ENCODE data around the gene KDM3A. TPM values are rescaled to one million over a fixed set of nuclear protein-coding genes. Genes with fewer than 3 reads are reported as not detected.

Gene KDM3A
- total RNA-seq, 1 donor from 2014 or later: 22.1 TPM

GRCh38 chr2:86430368-86430767 is 10.8 kb upstream of the KDM3A start:
- no peak for DNase-seq (ENCODE audit: low spot score)

DNA sequence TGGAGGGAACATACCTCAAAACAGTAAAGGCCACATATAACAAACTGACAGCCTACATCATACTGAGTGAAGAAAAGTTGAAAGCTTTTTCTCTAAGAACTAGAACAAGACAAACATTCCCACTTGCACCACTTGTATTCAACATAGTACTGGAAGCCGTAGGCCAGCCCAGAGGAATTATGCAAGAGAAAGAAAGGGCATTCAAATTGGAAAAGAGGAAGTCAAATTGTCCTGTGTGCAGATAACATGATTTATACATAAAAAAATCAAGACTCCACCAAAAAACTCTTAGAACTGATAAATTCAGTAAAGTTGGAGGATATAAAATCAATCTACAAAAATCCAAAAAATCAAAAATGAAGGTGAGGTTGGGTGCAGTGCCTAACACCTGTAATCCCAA is 8.0 kb upstream of the KDM3A start:
- DNase-seq (ENCODE audit: low spot score): no peak

DNA sequence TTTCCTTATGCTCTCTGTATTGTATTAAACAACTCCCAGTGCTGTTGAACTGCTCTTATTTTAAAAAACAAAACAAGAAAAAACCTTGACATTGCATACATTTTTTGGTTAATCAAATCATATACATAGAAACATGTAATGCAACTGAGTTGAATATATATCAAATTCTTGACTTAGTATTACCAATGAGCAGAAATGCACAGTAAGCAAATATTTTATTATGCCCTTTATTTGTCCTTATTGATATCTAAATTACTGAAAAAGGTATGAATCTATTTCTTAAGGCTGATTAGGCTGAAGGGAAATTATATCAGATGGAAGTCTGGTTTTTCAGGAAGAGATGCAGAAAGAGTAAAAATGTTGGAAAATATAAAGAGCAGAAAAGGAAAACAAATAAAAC is 6.9 kb upstream of the KDM3A start:
- DNase-seq (ENCODE audit: low spot score): no peak

DNA sequence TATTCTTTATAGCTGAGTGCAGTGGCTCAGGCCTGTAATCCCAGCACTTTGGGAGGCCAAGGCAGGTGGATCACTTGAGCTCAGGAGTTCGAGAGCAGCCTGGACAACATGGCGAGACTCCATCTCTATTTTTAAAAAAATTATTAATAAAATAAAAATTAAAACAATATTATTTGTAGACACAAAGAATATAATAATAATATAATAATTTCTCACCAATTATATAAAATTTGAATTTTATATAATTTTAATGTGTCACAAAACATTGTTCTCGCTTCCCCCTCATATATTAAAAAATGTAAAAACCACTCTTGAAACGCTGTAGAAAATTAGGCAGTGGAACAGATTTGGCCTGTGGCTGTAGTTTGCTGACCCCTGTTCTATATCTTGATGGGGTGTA is 5.6 kb upstream of the KDM3A start:
- DNase-seq (ENCODE audit: low spot score): no peak

DNA sequence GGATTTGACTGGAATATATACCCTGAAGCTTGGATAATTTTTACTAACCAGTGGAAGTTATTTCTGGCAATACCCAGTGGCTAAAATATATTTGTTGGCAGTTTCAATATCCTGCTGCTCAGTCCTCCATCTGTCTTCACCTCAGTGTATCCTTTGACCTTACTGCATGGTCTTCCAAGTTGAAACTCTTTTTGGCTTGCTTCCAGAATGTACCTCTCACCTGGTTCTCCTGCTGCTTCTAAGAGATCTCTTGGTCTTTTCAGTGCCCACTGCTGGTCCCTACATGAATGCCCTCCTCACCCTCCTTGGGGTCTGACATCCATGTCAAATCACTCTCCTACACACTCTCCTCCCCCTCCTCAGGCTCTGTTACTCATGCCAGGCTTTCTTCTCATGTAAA is 4.8 kb upstream of the KDM3A start:
- no peak for DNase-seq (ENCODE audit: low spot score)

- DNase-seq (ENCODE audit: low spot score): no peak
Observed at GRCh38 chr2:86439879-86440630, 1.1 kb upstream of the KDM3A start.

DNA sequence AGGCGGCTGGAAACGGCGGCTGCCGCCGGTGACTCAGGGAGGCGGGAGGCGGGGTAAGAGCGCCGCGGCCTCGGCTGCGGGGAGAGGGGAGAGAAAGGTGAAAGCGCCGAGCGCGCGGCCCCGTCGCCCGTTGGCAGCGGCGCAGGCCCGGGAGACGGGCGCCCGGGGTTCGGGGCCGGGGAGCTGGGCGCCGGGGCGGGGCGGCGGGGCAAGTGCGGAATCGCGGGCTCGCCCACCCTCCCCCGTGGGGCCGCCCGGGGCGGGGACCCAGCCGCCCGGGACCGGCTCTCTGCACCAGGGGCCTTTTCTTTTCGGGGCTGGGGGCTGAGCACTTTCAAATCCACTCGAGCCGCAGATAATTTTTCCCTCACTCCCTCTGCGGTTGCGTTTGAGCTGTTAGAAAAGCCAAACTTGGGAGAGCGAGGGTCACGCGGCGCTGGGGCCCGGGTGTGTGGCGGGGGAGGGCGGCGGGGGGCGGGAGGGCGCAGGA is 266 bp downstream of the KDM3A start:
- DNase-seq (ENCODE audit: low spot score): no peak

DNA sequence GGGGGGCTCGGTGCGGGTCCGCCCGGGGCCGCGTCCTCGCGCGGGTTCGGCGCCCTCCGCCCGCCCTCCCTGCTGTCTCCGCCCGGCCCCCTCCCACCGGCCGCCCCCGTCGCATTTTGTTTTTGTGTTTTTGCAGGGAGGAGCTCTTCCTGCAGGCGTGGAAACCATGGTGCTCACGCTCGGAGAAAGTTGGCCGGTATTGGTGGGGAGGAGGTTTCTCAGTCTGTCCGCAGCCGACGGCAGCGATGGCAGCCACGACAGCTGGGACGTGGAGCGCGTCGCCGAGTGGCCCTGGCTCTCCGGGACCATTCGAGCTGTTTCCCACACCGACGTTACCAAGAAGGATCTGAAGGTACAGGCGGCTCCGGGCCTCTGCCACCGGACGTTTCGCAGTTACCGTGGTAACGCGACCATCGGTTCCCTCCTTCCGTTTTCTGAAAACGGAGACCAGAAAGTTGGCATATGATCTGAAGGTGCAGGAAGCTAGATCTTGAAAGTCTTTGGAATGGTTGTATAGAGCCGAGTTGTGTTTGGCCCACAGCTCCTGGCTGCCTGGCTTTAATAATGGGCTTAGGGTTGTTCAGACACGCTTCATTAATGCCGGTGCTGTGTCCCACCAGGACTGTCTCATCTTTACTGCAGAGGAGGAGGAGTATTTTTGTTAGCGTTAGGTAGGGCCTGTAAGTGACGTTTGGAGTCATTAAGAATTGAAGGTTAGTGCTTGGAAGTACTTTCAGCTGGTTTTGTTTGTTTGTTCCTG is 891 bp downstream of the KDM3A start:
- DNase-seq (ENCODE audit: low spot score): no peak

- peak; percentile 91 for DNase-seq (ENCODE audit: low spot score)
Observed at GRCh38 chr2:86442642-86443005, 1.5 kb downstream of the KDM3A start.

- no peak for DNase-seq (ENCODE audit: low spot score)
Observed at GRCh38 chr2:86443631-86444350, 2.6 kb downstream of the KDM3A start.

GRCh38 chr2:86445436-86445835 is 4.3 kb downstream of the KDM3A start:
- DNase-seq (ENCODE audit: low spot score): no peak

- DNase-seq (ENCODE audit: low spot score): no peak
Observed at GRCh38 chr2:86446060-86446459, 4.9 kb downstream of the KDM3A start.

DNA sequence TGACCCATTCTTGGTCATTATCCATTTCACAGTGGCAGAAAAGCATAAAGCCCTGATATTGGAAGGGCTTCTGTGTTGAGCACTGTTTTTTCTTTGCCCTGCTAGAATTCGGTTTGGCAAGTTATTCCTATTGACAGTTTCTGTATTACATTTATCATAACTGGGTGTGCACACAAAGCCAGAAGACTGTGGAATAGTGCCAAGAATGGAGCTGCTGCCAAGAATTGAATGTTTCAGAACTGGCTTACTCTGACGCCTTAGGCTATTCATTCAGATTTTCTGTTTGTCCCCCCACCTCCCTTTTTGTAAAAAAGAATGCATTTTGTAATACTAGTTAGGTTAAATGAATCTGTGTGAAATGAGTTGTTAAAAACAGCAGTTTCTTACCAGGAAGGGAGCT is 12.7 kb downstream of the KDM3A start:
- no peak for DNase-seq (ENCODE audit: low spot score)

- DNase-seq (ENCODE audit: low spot score): no peak
Observed at GRCh38 chr2:86454238-86454637, 13.1 kb downstream of the KDM3A start.

DNA sequence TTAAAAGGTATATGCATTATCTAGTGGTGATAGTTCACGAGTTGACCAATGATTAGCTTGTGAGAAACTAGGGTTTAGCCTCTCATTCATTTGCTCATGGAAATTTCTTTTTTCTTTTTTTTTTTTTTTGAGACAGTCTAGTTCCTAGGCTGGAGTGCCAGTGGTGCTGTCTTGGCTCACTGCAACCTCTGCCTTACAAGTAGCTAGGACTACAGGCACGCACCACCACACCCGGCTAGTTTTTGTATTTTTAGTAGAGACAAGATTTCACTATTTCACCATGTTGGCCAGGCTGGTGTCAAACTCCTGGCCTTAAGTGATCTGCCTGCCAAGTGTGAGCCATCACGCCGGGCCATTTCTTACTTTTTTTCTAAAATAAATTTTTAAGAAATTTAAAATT is 14.0 kb downstream of the KDM3A start:
- no peak for DNase-seq (ENCODE audit: low spot score)

DNA sequence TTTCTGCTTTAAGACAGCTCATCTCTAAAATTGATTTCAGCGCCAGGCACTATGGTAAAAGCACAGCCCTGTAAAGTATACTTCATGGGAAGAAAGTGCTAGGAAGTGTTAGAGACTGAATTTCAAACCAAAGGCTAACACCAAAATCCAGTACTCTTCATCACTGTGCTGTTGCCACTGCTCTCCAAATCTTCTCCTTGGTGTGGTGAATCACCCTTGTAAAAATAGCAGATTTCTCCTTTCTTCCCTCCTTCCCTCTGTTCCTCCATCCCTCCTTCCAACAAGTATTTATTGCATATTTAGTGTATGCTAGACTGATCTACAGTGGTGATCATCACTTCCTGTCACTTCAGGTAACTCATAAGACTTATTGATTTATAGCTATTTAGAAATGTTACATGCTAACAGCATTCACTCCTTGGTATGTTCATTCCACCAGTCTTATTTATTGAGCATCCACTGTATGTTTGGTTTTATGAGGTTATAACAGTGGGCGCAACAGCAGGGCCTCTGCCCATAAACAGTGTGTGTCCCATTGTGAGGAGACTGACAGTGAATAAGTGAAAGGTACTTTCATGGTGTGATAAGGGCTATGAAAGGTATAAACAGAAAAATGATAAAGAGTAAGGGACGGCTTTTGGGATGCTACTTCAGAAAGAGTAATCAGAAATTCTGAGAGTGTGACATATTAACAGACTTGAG is 20.0 kb downstream of the KDM3A start:
- DNase-seq (ENCODE audit: low spot score): no peak

GRCh38 chr2:86464652-86465051 is 23.5 kb downstream of the KDM3A start:
- DNase-seq (ENCODE audit: low spot score): no peak

DNA sequence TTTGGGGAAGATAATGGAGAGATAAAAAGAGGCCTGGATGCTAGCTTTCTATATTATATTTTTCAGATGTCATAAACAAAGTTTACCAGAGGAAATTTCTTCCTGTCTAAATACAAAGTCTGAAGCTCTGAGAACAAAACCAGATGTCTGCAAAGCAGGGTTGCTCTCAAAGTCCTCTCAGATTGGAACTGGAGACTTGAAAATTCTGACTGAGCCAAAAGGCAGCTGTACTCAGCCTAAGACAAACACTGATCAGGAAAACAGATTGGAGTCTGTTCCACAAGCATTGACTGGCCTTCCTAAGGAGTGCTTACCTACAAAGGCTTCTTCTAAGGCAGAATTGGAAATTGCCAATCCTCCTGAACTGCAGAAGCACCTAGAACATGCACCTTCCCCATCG is 25.1 kb downstream of the KDM3A start:
- DNase-seq (ENCODE audit: low spot score): no peak

DNA sequence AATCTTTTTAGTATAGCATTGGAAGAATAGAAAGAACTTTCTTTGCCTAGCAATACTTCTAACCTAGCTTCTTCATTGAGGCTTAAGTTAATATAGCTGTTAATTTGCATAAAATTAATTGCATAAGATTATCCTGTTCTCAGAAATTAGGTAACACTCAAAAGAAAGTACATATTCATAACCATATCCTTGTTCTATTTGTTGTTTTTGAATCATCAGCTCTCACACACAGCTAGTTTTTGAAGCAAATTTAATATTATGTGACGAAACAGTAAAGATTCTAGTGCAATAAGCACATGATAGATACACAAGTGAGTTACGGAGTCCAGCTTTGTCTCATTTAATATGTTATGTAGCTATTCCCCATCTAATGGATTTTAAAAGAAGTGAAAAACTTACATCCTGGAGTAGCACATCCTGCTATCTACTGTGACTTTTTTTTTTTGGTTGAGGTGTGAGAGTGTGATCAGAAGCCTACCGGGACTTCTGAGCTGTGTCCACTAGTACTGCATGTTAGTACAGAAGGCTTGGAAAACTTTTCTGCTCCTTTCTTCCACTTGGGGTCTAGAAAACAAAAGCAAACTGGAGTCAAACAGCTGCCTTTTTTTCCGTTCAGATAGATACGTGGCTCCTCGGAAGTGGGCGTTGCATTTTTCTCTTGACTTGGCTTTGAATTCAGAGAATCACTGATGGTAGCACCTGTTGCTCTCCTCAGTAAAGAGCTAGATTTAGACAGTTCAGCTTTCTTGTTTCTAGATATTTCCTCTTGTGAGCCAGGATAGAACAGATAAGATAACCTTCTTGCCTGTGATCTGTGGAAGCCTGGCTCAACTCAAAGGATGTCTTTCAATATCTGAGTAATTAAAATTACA is 27.2 kb downstream of the KDM3A start:
- no peak for DNase-seq (ENCODE audit: low spot score)

DNA sequence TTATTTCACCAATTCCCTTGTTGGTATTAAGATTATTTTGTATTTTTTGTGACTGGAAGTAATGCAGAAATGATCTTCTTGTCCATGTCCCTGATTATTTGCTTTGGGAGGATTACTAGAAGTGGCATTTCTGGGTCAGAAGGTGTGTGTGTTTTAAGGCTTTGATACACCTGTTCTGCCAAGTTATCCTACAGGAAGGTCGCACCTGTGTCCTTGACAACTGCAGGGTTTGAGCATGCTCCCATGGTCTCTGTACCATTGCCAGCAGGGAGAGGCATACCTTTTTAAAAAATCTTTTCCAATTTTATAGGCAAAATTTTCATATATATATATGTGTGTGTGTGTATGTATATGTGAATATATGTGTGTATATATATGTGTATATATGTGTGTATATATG is 29.7 kb downstream of the KDM3A start:
- DNase-seq (ENCODE audit: low spot score): no peak

GRCh38 chr2:86471637-86472036 is 30.5 kb downstream of the KDM3A start:
- DNase-seq (ENCODE audit: low spot score): no peak

Data from mesenteric fat pad (tissue), 1 donor.